HepG2 (cell line): ENCODE measurements around the gene CBX2. TPM values are rescaled to one million over a fixed set of nuclear protein-coding genes. Genes with fewer than 3 reads are reported as not detected.

ENCODE experiments used
- ATAC-seq: fragments of 200-7000 bp; cut with Tn5 transposase; 3 replicates; pipeline ENCODE4 v1.9.1; 2020; ENCODE audit warnings: mild to moderate bottlenecking, moderate library complexity
- BruUV-seq: library from RNA; stranded (reverse); fragments of 400-500 nt; replicated peaks from 2 replicates; lab custom pipeline; 2021; lab: Mats Ljungman, UMichigan
- CTCF ChIA-PET: fragments of 300-600 bp; formaldehyde crosslinking; extraction: SDS; loops from one replicate; lab custom pipeline; 2021; ENCODE audit warnings: low total read pairs, inconsistent platforms, low intra/inter-chr PET ratio; lab: Yijun Ruan, JAX
- POLR2A ChIA-PET: fragments of 350-600 bp; sonication (Branson Sonifier 250); formaldehyde crosslinking; loops from one replicate; lab custom pipeline; 2020; ENCODE audit warnings: antibody characterized with exemption, inconsistent platforms; lab: Yijun Ruan, JAX
- DNase-seq: peaks from one replicate; pipeline ENCODE4 v3.0.0-alpha.2; 2015; ENCODE audit warnings: low spot score
- FAIRE-seq: peaks from 3 replicates; lab custom pipeline; 2011; peaks lifted over from hg19 to GRCh38; lab: Jason Lieb, UNC
- H2AFZ ChIP-seq: one replicate; pipeline ENCODE4 v1.6.1; 2011; ENCODE audit warnings: low read length, inconsistent platforms
- H3K27ac ChIP-seq: fragments of 300-600 bp; 3 replicates; pipeline ENCODE4 v1.8.0; 2011; ENCODE audit warnings: mixed run types, mild to moderate bottlenecking, mixed read lengths, low read length, inconsistent platforms; ENCODE audit not compliant: insufficient read depth; ENCODE audit errors: extremely low read length
- H3K27me3 ChIP-seq, 2 experiments: fragments of 200-600 bp in 1 of 2; 2 replicates in 1 of 2; 3 replicates in 1 of 2; pipeline versions ENCODE4 v1.6.0 to v1.8.0; 2011; ENCODE audit warnings: low read length in 2 of 2, mild to moderate bottlenecking in 2 of 2, moderate library complexity in 2 of 2, inconsistent platforms in 1 of 2; ENCODE audit not compliant: insufficient read depth in 2 of 2, control insufficient read depth in 1 of 2
- H3K36me3 ChIP-seq, 2 experiments: fragments of 200-600 bp in 1 of 2; replicated peaks in 1 of 2; 2 replicates in 1 of 2; 3 replicates in 1 of 2; pipeline versions ENCODE4 v1.5.1 to v1.8.0; 2011; ENCODE audit warnings: low read length in 2 of 2, inconsistent platforms in 1 of 2; ENCODE audit not compliant: insufficient read depth in 2 of 2, control insufficient read depth in 1 of 2
- H3K4me1 ChIP-seq: 2 replicates; pipeline ENCODE4 v1.5.1; 2012; ENCODE audit warnings: low read length, inconsistent platforms; ENCODE audit not compliant: insufficient read depth
- H3K4me2 ChIP-seq: 2 replicates; pipeline ENCODE4 v1.6.0; 2011; ENCODE audit warnings: low read depth, low read length, inconsistent platforms
- H3K4me3 ChIP-seq, 3 experiments: fragments of 200-600 bp in 1 of 3; sonication (generic), shearing (Covaris generic) in 1 of 3; replicated peaks in 1 of 3; 2 replicates each; pipeline ENCODE4 v1.5.1; 2011 to 2016; ENCODE audit warnings: low read length in 3 of 3, inconsistent platforms in 2 of 3, low read depth in 2 of 3, mild to moderate bottlenecking in 2 of 3, control low read depth in 1 of 3, mixed read lengths in 1 of 3; ENCODE audit not compliant: insufficient read depth in 1 of 3
- H3K79me2 ChIP-seq: one replicate; pipeline ENCODE4 v1.6.1; 2011; ENCODE audit warnings: low read length, inconsistent platforms; ENCODE audit not compliant: insufficient read depth
- H3K9ac ChIP-seq: 2 replicates; pipeline ENCODE4 v1.6.0; 2011; ENCODE audit warnings: mild to moderate bottlenecking, low read depth, low read length, inconsistent platforms; ENCODE audit not compliant: insufficient read depth
- H3K9me3 ChIP-seq: 2 replicates; pipeline ENCODE4 v1.5.1; 2012; ENCODE audit warnings: mild to moderate bottlenecking, low read length
- H4K20me1 ChIP-seq: 2 replicates; pipeline ENCODE4 v1.6.0; 2011; ENCODE audit warnings: inconsistent platforms, mild to moderate bottlenecking, low read length, moderate library complexity; ENCODE audit not compliant: insufficient read depth
- ELF3 ChIP-seq: IDR thresholded peaks from 2 replicates; pipeline ENCODE4 v1.6.1; 2016; ENCODE audit warnings: missing genetic modification reagents, missing compliant biosample characterization
- FOXA3 ChIP-seq: IDR thresholded peaks from 2 replicates; pipeline ENCODE4 v1.6.1; 2016; ENCODE audit warnings: missing genetic modification reagents, missing compliant biosample characterization
- POLR2A ChIP-seq, 2 experiments: IDR thresholded peaks; 2 replicates each; pipeline ENCODE4 v1.6.1; 2011; ENCODE audit warnings: low read depth in 2 of 2, low read length in 2 of 2, mild to moderate bottlenecking in 1 of 2, moderate library complexity in 1 of 2; ENCODE audit not compliant: insufficient read depth in 1 of 2
- TEAD3 ChIP-seq: optimal IDR thresholded peaks from 2 replicates; pipeline ENCODE3; 2016; ENCODE audit warnings: borderline replicate concordance
- THAP11 ChIP-seq: IDR thresholded peaks from 2 replicates; pipeline ENCODE4 v1.6.1; 2016; ENCODE audit warnings: missing biosample characterization, missing genetic modification reagents
- ZFP37 ChIP-seq: sonication (generic); formaldehyde crosslinking; IDR thresholded peaks from 2 replicates; pipeline ENCODE4 v1.4.0; 2020; ENCODE audit warnings: missing genetic modification reagents, borderline replicate concordance
- ZNF225 ChIP-seq: sonication (generic); formaldehyde crosslinking; IDR thresholded peaks from 2 replicates; pipeline ENCODE4 v1.4.0; 2020; ENCODE audit warnings: mild to moderate bottlenecking, missing genetic modification reagents
- ZNF567 ChIP-seq: sonication (generic); formaldehyde crosslinking; IDR thresholded peaks from 2 replicates; pipeline ENCODE4 v1.8.1; 2023; ENCODE audit warnings: mild to moderate bottlenecking, missing genetic modification reagents, borderline replicate concordance
- ZNF652 ChIP-seq: IDR thresholded peaks from 2 replicates; pipeline ENCODE4 v1.6.1; 2016; ENCODE audit warnings: low read depth, borderline replicate concordance
- ZNF709 ChIP-seq: sonication (generic); formaldehyde crosslinking; IDR thresholded peaks from 2 replicates; pipeline ENCODE4 v1.5.0; 2020; ENCODE audit warnings: mild to moderate bottlenecking, missing genetic modification reagents
- ZNF772 ChIP-seq: sonication (generic); formaldehyde crosslinking; IDR thresholded peaks from 2 replicates; pipeline ENCODE4 v1.5.0; 2020; ENCODE audit warnings: mild to moderate bottlenecking, missing genetic modification reagents
- ZNF775 ChIP-seq: sonication (generic); formaldehyde crosslinking; IDR thresholded peaks from 2 replicates; pipeline ENCODE4 v1.4.0; 2020; ENCODE audit warnings: missing genetic modification reagents, mild to moderate bottlenecking, moderate library complexity, borderline replicate concordance
- ZNF841 ChIP-seq: sonication (generic); formaldehyde crosslinking; IDR thresholded peaks from 2 replicates; pipeline ENCODE4 v1.8.1; 2023; ENCODE audit warnings: missing genetic modification reagents, borderline replicate concordance
- WGBS: methylation state at CpG from one replicate; pipeline ENCODE4 v1.1.6; 2017; ENCODE audit warnings: low lambda C conversion rate; 5-methylcytosine and 5-hydroxymethylcytosine counted together
- in situ Hi-C: cut with HindIII; loops from 2 replicates; pipeline ENCODE4 v1.10.0; 2017; ENCODE audit warnings: low pct_unique_long_range_greater_than_20kb; ENCODE audit not compliant: extremely low pct_ligation_motif_present
- intact Hi-C: fragments of 100-400 bp; cut with micrococcal nuclease; formaldehyde crosslinking; loops from one replicate; pipeline ENCODE4 v1.10.0; 2022; ENCODE audit not compliant: unreplicated experiment
- polyA plus RNA-seq, 8 experiments: library from polyadenylated mRNA; depleted of rRNA in 3 of 8; stranded (reverse) in 7 of 8; unstranded in 1 of 8; fragments of >200 nt; fragmentation: Illumina TruSeq in 4 of 8; extraction: Trizol in 4 of 8; gene quantifications; 2 replicates each; pipeline versions ENCODE4 v1.2.1 to v1.2.3, GENCODE V29; 2011 to 2016; ENCODE audit warnings: low read depth in 4 of 8, missing spikeins in 1 of 8, mixed read lengths in 1 of 8; ENCODE audit not compliant: insufficient read depth in 1 of 8
- total RNA-seq, 5 experiments: library from RNA; depleted of rRNA; stranded (reverse); fragments of >200 nt; fragmentation: Illumina TruSeq; extraction: Trizol; gene quantifications; 2 replicates each; pipeline ENCODE4 v1.2.3, GENCODE V29; 2016; ENCODE audit warnings: low read depth in 1 of 5
- TF ChIP-seq, protein P1 (sequence below): sonication (generic); formaldehyde crosslinking; conservative IDR thresholded peaks from 2 replicates; pipeline ENCODE4 v1.8.0; 2022; ENCODE audit warnings: missing genetic modification reagents
- TF ChIP-seq, protein P2 (sequence below): sonication (generic); formaldehyde crosslinking; IDR thresholded peaks from 2 replicates; pipeline ENCODE4 v1.5.0; 2020; ENCODE audit warnings: missing genetic modification reagents
- TF ChIP-seq, protein P3 (sequence below): sonication (generic); formaldehyde crosslinking; conservative IDR thresholded peaks from 2 replicates; pipeline ENCODE4 v1.4.0; 2020; ENCODE audit warnings: missing genetic modification reagents
- TF ChIP-seq, protein P4 (sequence below): sonication (generic); formaldehyde crosslinking; IDR thresholded peaks from 2 replicates; pipeline ENCODE4 v1.5.1; 2020; ENCODE audit warnings: missing genetic modification reagents, mild to moderate bottlenecking, borderline replicate concordance
- TF ChIP-seq, protein P5 (sequence below): IDR thresholded peaks from 2 replicates; pipeline ENCODE4 v1.6.1; 2016

The CBX2 gene
- total and polyA plus RNA-seq, 2 of the 13 experiments (the other 11 are each of a cell fraction or from before 2014, with no cell fraction given), result 14.5 to 31.1 TPM

DNA sequence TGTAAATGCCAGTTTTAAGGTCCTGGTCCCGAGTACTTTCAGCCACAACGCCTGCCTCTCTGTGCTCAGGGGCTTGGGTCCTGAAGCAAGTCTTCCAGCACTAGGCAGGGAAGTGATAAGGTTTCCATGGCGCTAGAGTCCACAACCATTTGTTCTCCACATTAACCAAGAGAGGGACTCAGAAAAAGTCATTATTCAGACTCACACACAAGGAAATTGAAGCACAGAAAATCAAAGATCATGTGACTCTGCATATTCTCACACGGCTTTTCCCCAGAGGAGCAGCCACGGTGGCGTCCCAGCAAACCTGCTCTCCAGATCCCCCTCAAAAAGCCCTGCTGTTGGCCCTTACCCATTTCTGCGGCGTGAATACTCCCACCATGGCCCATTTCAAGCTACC, 37.5 kb upstream of the CBX2 start:
- no peaks in the 10 kb centered on the region for H3K9me3 ChIP-seq
- ChIA-PET CTCF (no interaction called here), POLR2A (interaction anchor here (1.2 to 1.6 kb wide), 4 partner anchors 7 to 254 kb away, joined by 4 to 8 read pairs (median 4); partner anchors contain the start of genes CBX4 and CBX8)
- H3K9ac ChIP-seq, result no peak overlapping the region
- FAIRE-seq, result peak; percentile 4
- no peak for ATAC-seq
- H3K4me2 ChIP-seq, result peak overlapping the region; percentile 30
- in situ Hi-C loops (no loop called here), intact Hi-C loops (loop anchor here (5.0 to 10.0 kb wide), 5 partner anchors 37 to 247 kb away; partner anchors contain the start of genes CBX2, CBX4 and CBX8)
- DNase-seq, result no peak
- no peak overlapping the region for H3K4me3 ChIP-seq
- H3K27me3 ChIP-seq, result peaks cover 4 to 7% of the 10 kb centered on the region in 2 experiments; a peak in 3 of 5 replicates
- H3K4me1 ChIP-seq, result peaks cover 78% of the 10 kb centered on the region
- BruUV-seq, result no TSS peak
- no peaks in the 10 kb centered on the region for H3K36me3 ChIP-seq
- H3K27ac ChIP-seq, result no peak overlapping the region
- WGBS, result 32% methylated on average over 8 of the region's 8 CpGs
- no peaks in the 10 kb centered on the region for H4K20me1 ChIP-seq
- no peaks in the 10 kb centered on the region for H3K79me2 ChIP-seq
- H2AFZ ChIP-seq, result no peak overlapping the region
- no peak for TF ChIP-seq ZNF225 (CRISPR knock-in tag)
- no peak for TF ChIP-seq ZNF567
- no peak for TF ChIP-seq ZNF841 (CRISPR knock-in tag)
- TF ChIP-seq ZNF652, result no peak
- TF ChIP-seq ZNF709, result no peak
- peak; percentile 43; the same call in 1 of the 2 replicates for TF ChIP-seq ELF3 (CRISPR knock-in tag)
- TF ChIP-seq, protein P1, sequence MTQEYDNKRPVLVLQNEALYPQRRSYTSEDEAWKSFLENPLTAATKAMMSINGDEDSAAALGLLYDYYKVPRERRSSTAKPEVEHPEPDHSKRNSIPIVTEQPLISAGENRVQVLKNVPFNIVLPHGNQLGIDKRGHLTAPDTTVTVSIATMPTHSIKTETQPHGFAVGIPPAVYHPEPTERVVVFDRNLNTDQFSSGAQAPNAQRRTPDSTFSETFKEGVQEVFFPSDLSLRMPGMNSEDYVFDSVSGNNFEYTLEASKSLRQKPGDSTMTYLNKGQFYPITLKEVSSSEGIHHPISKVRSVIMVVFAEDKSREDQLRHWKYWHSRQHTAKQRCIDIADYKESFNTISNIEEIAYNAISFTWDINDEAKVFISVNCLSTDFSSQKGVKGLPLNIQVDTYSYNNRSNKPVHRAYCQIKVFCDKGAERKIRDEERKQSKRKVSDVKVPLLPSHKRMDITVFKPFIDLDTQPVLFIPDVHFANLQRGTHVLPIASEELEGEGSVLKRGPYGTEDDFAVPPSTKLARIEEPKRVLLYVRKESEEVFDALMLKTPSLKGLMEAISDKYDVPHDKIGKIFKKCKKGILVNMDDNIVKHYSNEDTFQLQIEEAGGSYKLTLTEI, result no peak
- 0 out of 4 replicates have a peak, but pooled peaks of 1 of the 2 experiments have one; percentile 16 for TF ChIP-seq POLR2A (IDR thresholded peaks at IDR 0.05; ENCODE audit: insufficient read depth in 1 of 2, low read depth in 2 of 2, low read length in 2 of 2)
- TF ChIP-seq ZNF772 (CRISPR knock-in tag), result no peak
- TF ChIP-seq, protein P2, sequence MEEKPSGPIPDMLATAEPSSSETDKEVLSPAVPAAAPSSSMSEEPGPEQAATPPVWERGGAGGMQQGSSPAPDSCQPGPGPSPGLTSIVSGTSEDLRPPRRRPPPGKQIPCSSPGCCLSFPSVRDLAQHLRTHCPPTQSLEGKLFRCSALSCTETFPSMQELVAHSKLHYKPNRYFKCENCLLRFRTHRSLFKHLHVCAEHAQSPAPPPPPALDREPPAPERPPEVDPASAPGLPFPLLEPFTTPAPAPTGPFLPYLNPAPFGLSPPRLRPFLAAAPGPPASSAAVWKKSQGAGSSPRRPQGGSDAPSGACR (CRISPR knock-in tag), result no peak
- TF ChIP-seq, protein P3, sequence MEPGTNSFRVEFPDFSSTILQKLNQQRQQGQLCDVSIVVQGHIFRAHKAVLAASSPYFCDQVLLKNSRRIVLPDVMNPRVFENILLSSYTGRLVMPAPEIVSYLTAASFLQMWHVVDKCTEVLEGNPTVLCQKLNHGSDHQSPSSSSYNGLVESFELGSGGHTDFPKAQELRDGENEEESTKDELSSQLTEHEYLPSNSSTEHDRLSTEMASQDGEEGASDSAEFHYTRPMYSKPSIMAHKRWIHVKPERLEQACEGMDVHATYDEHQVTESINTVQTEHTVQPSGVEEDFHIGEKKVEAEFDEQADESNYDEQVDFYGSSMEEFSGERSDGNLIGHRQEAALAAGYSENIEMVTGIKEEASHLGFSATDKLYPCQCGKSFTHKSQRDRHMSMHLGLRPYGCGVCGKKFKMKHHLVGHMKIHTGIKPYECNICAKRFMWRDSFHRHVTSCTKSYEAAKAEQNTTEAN (CRISPR knock-in tag), result no peak
- TF ChIP-seq, protein P4, sequence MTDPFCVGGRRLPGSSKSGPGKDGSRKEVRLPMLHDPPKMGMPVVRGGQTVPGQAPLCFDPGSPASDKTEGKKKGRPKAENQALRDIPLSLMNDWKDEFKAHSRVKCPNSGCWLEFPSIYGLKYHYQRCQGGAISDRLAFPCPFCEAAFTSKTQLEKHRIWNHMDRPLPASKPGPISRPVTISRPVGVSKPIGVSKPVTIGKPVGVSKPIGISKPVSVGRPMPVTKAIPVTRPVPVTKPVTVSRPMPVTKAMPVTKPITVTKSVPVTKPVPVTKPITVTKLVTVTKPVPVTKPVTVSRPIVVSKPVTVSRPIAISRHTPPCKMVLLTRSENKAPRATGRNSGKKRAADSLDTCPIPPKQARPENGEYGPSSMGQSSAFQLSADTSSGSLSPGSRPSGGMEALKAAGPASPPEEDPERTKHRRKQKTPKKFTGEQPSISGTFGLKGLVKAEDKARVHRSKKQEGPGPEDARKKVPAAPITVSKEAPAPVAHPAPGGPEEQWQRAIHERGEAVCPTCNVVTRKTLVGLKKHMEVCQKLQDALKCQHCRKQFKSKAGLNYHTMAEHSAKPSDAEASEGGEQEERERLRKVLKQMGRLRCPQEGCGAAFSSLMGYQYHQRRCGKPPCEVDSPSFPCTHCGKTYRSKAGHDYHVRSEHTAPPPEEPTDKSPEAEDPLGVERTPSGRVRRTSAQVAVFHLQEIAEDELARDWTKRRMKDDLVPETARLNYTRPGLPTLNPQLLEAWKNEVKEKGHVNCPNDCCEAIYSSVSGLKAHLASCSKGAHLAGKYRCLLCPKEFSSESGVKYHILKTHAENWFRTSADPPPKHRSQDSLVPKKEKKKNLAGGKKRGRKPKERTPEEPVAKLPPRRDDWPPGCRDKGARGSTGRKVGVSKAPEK (CRISPR knock-in tag), result no peak
- no peak for TF ChIP-seq ZNF775 (CRISPR knock-in tag)
- peak; percentile 3 for TF ChIP-seq TEAD3 (CRISPR knock-in tag)
- TF ChIP-seq FOXA3 (CRISPR knock-in tag), result no peak
- TF ChIP-seq THAP11 (CRISPR knock-in tag), result no peak
- no peak for TF ChIP-seq ZFP37 (CRISPR knock-in tag)
- TF ChIP-seq, protein P5, sequence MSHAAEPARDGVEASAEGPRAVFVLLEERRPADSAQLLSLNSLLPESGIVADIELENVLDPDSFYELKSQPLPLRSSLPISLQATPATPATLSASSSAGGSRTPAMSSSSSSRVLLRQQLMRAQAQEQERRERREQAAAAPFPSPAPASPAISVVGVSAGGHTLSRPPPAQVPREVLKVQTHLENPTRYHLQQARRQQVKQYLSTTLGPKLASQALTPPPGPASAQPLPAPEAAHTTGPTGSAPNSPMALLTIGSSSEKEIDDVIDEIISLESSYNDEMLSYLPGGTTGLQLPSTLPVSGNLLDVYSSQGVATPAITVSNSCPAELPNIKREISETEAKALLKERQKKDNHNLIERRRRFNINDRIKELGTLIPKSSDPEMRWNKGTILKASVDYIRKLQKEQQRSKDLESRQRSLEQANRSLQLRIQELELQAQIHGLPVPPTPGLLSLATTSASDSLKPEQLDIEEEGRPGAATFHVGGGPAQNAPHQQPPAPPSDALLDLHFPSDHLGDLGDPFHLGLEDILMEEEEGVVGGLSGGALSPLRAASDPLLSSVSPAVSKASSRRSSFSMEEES (CRISPR knock-in tag), result no peak
